HG03196 (cell line): ENCODE results near the gene TEF.

Experiments
- ATAC-seq: cut with Tn5 transposase; IDR thresholded peaks from one replicate; pipeline ENCODE4 v1.9.1; 2021; ENCODE audit not compliant: unreplicated experiment

Gene TEF, protein sequence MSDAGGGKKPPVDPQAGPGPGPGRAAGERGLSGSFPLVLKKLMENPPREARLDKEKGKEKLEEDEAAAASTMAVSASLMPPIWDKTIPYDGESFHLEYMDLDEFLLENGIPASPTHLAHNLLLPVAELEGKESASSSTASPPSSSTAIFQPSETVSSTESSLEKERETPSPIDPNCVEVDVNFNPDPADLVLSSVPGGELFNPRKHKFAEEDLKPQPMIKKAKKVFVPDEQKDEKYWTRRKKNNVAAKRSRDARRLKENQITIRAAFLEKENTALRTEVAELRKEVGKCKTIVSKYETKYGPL

DNA sequence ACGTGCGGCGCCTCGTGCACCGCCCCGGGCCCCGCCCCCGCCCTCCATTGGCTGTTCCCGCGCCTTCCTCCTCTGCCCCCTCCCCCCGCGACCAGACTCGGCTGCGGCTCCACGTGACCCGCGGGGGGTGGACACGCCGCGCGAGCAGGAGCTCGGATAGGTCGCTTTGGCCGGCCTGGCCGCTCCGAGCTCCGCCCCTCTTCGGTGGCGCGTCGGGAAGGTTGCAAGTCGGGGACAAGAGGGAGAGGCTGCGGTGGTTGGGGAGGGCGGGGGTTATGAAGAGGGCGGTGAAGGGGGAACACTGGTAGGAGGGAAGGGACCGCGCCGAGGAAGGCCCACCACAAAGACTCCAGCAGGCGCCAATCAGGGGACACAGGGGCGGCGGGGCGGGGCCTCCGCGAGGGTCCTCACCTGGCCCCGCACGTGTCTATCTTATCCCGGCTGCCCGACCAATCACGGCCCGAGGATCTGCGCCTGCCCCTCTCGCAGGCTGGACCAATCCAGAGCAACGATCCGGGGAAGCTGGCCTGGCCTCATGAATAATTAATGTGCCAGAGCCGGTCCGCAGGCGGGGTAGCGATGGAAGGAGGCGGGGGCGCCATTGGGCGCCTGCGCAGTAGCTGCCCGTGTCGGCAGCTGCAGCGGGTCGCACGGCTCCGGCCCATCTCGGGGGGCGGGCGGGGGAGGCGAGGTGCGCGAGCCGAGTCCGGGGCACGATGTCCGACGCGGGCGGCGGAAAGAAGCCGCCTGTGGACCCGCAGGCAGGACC, at the start of gene TEF:
Gene TEF (plus strand): TSS at position 614 of the 769 bp plus-strand sequence. CDS start 103 bp downstream, at position 717.
- ATAC-seq = peak; percentile 79

DNA sequence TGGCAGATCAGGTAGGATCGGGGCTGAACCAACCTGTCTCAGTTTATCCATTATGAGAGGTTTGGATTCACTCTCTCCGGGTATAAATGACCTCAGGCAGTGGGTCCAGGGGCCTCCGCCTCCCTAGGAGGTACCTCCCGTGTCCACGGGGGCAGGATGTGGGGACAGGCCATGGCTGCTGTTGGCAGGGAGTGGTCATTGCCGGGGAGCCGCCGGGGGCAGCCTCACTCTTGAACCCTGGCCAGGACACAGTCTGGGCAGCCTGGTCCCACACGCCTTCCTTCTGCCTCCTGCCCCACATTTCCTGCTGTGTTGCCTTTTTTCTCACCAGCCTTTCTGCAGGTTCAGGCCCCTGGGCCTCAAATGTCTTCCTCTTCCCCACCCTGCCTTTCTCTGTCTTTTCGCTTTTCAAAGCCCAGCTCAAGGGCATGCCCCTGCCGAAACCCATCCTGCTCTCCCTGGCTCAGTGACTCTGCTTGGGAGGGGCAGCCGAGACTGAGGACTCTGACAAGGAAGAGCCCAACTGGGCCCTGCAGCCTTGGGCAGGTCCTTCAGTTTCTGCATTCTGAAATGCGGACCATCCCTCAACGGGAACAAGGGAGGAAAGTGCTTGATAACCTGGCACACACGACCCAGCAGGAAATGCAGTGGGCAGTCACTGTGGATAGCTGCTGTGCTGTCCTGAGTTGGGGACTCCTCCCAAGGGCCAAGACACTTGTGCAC, 49.4 kb upstream of the TEF start:
- ATAC-seq = no peak

DNA sequence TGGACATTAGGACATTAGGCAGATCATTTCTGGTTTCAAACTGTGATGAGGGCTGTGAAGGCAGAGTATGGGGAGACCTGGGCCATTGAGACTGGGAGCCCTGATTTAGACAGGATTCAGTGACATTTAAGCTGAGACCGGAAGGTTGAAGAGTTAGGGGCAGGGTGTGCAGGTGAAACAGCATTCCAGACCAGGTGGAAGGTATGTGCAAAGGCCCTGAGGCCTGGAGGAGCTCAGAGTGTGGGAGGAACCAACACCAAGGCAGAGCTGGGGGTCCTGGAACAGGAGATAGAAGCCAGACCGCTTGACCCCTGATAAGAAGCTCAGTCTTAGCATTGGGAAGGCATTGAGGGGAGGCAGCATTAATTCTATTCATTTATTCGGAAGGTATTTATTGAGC, 47.9 kb upstream of the TEF start:
- ATAC-seq = no peak

GRCh38 chr22:41334215-41334614, 47.5 kb upstream of the TEF start:
- ATAC-seq = no peak

- no peak for ATAC-seq
Measured at GRCh38 chr22:41334951-41335635, 46.6 kb upstream of the TEF start.

DNA sequence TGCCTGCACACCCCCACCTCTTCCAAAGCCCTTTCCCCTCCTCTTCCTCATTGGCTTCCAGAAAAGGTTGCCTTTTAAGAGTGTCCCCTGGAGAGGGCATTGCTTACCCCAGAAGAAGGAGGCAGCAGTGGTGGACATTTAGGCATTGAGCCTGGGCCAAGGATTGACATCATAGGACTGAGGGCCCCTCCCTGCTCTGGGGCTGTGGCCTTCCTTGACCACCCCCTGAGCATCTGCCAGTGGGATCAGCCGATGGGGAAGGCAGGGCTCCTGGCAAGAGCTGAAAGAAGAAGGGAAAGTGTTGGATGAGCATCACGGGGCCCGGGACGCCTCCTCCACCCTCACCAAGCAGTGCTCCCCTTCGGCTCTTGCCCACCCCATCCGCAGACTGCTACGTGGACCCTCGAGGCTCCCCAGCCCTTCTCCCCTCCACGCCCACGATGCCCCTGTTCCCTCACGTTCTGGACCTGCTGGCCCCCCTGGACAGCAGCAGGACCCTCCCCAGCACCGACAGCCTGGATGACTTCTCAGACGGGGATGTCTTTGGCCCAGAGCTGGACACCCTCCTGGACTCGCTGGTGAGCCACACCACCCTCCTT, 43.0 kb upstream of the TEF start:
- ATAC-seq = no peak

DNA sequence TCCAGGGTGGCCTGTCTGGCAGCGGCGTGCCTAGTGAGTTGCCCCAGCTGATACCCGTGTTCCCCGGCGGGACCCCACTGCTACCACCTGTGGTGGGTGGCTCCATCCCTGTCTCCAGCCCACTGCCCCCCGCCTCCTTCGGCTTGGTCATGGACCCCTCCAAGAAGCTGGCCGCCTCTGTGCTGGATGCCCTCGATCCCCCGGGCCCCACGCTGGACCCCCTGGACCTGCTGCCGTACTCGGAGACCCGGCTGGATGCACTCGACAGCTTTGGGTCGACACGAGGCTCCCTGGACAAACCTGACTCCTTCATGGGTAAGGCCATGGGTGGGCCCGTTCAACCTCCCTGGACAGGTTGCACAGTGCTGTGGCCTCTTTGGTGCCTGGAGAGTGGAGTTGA, 41.9 kb upstream of the TEF start:
- ATAC-seq = no peak

DNA sequence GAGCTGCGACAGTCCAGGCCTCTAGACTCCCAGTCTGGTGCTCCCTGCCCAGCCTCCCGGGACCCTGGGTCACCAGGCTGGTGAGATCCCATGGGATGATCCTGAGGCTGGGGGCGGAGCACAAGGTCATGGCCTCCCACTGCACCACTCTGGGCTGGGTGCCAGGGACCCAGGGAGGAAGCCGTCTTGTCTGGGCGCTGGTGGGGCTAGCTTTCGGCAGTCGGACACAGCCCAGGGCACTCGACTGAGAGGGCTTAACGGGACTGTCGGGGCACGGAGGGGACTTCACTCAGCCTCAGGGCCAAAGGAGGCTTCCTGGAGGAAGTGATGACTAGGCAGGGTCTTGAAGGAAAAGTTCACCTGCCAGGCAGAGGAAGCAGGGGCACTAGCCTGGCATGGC, 41.4 kb upstream of the TEF start:
- ATAC-seq = no peak

DNA sequence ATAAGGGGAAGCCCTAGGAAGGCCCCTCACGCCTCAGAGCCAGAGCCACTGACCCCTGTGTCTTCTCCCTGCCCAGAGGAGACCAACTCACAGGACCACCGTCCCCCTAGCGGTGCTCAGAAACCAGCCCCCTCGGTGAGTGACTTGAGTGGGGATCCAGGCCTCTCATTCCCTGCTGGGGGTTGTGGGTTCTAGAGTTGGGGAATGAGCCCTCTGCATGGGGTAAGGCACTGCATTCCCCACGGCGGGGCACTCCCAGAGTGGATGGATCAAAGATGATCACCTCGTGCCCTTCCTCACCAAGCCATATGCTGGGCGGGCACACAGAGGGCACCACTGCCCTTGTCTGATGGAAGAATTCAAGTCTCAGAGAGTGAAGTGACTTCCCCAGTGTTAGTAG, 40.7 kb upstream of the TEF start:
- ATAC-seq = no peak

GRCh38 chr22:41341990-41342389, 39.8 kb upstream of the TEF start:
- ATAC-seq = no peak

DNA sequence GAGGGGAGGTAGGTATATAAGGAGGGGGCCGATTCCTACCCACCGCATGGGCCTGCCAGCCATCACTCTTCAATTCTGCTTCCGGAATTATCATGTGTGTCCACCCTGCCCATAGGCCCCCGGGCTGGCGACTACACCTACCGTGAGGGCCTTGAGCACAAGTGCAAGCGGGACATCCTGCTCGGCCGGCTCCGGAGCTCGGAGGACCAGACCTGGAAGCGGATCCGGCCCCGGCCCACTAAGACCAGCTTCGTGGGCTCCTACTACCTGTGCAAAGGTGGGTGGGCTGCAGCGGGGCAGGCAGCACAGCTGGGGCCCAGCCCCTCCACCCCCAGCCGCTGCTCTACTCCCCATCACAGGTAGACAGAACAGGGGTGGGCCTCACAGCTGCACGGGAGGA, 38.4 kb upstream of the TEF start:
- ATAC-seq = no peak

DNA sequence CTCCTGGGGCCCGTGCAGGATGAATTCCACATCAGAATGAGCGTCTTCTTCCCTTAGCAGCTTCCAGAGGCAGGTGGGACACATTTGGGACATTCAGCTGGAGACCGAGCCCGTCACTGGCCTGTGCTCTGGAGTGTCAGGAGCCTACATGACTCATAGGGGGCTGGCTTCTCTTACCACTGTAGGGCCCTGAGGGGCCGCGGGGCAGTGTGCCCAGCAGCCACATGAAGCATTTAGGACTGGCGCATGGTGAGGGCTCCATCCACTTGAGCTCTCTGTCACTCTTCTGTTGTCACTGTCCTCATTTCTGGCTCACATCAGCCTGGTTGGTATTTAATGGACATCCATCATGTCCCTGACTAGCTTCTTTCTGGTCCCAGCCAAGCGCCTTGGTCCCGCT, 38.0 kb upstream of the TEF start:
- ATAC-seq = no peak

- no peak for ATAC-seq
Measured at GRCh38 chr22:41344189-41344788, 37.5 kb upstream of the TEF start.

- no peak for ATAC-seq
Measured at GRCh38 chr22:41345807-41346335, 35.9 kb upstream of the TEF start.

DNA sequence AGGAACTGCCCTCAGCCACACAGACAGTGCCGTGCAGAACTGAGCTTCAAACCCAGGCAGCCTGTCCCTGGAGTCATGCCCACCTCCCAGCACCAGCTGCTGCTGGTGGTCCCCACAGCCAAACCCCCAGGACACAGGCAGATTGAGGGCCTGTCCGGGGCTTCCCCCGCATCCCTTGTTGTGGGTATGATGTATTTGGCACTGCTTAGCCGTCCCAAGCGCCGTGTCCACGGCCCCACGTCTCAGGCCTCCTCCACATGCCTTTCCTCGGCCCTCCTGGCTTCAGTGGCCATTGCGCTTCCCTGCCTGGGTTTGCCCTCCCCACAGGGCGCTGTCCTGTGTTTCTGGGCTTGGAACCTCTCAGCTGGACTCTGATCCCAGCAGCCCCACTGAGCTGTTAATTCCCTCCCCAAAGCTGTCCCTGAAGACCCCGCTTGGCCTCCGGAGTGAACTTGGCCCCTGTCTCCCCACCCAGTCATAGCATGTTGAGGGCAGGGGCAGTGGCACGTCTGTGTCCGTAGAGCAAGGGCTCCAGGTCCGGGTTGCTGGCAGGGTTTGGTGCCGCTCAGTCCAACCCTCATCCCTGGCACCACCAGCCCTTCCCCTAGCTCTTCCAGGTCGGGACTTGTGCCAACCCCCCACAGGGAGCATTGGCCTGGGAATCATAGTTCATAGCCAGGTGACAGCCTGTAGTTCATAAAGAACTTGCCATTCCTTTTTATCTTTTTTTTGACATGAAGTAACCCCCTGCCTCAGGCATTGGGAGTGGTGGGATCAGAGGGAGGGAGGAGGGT, 34.5 kb upstream of the TEF start:
- ATAC-seq = no peak

GRCh38 chr22:41348964-41349484, 32.7 kb upstream of the TEF start:
- no peak for ATAC-seq

GRCh38 chr22:41350087-41350486, 31.7 kb upstream of the TEF start:
- no peak for ATAC-seq

DNA sequence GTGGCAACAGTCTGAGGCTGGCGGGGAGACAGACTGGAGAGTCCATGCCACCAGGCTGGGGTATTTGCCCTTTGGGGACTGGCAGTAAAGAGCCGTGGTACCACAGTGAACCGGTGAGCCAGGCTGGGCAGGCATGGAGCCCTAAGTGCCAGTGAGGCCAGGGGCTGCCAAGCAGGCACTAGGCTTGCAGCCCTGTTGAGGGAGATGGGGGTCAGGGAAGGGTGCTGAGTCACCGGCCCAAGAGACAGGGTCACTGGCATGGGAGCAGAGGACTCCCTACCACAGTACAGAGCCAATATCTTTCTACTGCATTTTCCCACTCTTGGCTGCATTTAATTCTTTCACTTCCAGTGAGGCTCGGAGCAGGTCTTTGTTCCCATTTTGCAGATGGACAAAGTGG, 30.7 kb upstream of the TEF start:
- no peak for ATAC-seq

DNA sequence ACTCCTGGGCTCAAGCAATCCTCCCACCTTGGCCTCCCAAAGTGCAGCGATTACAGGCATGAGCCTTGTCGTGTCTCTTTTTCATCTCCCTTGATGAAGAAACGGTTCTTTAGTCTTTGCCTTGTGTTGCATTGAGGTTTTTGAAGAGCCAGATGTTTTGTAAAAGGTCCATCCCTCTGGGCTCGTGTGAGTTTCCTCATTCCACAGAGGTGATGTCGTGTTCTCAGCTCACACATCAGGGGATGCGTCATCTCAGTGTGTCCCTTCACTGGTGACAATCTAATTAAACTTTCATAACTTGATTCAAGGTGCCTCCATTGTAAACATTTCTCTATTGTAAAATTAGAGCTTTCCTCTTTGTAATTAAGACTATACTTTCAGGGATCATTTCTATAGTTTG, 29.7 kb upstream of the TEF start:
- ATAC-seq = no peak
